Right lobe of liver (tissue), 4 donors: ENCODE results near the gene PRRT3.

ENCODE experiments used
- CTCF ChIP-seq, 4 donors: fragments of 200-600 bp in 3 of 4; fragments of 450-650 bp in 1 of 4; IDR thresholded peaks; one replicate each; pipeline versions ENCODE4 v1.5.1 to v1.8.0; 2016 to 2022; ENCODE audit warnings: antibody characterized with exemption in 4 of 4, mild to moderate bottlenecking in 2 of 4
- POLR2A ChIP-seq: fragments of 450-650 bp; IDR thresholded peaks from one replicate; pipeline ENCODE4 v1.6.1; 2017; ENCODE audit warnings: antibody characterized with exemption, mild to moderate bottlenecking
- donor health status: DM: no; HTN: no; CAD: no.
- donor health status: DM: no; HTN: no; CAD: no.
- donor health status: DM: no; HTN: yes; CAD: no.

- TF ChIP-seq CTCF (IDR thresholded peaks at IDR 0.05) (no peak), POLR2A (no peak)
Measured at GRCh38 chr3:9942164-9942563, 10.0 kb downstream of the PRRT3 start.
